Neural cell (in vitro differentiated cells): ENCODE results near the gene TRIM4.
"Not testable (repeated sequence)": the region's sequence is repeated elsewhere in the genome, so short reads cannot be mapped to it uniquely, and the experiment has no call there.

Experiments used
- EP300 ChIP-seq: fragments of 450-650 bp; conservative IDR thresholded peaks from 2 replicates; pipeline ENCODE4 v1.6.1; 2014; ENCODE audit warnings: antibody characterized with exemption, mild to moderate bottlenecking, moderate library complexity; ENCODE audit not compliant: poor library complexity, severe bottlenecking
- EZH2 ChIP-seq: fragments of 200-600, 300-800 bp; shearing (Covaris generic), sonication (generic); IDR thresholded peaks from 2 replicates; pipeline ENCODE4 v1.6.1; 2014; ENCODE audit warnings: antibody characterized with exemption, low read length, borderline replicate concordance, mild to moderate bottlenecking; ENCODE audit not compliant: insufficient read depth, poor library complexity, severe bottlenecking
- MXI1 ChIP-seq: fragments of 450-650 bp; conservative IDR thresholded peaks from 2 replicates; pipeline ENCODE4 v1.6.1; 2014; ENCODE audit warnings: antibody characterized with exemption, mild to moderate bottlenecking; ENCODE audit not compliant: poor library complexity, severe bottlenecking
- POLR2AphosphoS5 ChIP-seq: IDR thresholded peaks from 2 replicates; pipeline ENCODE4 v1.6.1; 2012
- RAD21 ChIP-seq: fragments of 450-650 bp; conservative IDR thresholded peaks from 2 replicates; pipeline ENCODE4 v1.6.1; 2014; ENCODE audit warnings: antibody characterized with exemption, mild to moderate bottlenecking, moderate library complexity
- SMC3 ChIP-seq: fragments of 450-650 bp; conservative IDR thresholded peaks from 2 replicates; pipeline ENCODE4 v1.6.1; 2014; ENCODE audit warnings: antibody characterized with exemption, mild to moderate bottlenecking, moderate library complexity; ENCODE audit not compliant: poor library complexity
- TAF1 ChIP-seq: IDR thresholded peaks from 2 replicates; pipeline ENCODE4 v1.6.1; 2012; ENCODE audit warnings: low read depth
- TF ChIP-seq, protein P1 (sequence below): fragments of 450-650 bp; IDR thresholded peaks from 2 replicates; pipeline ENCODE4 v1.5.1; 2014; ENCODE audit warnings: antibody characterized with exemption, mild to moderate bottlenecking, moderate library complexity; ENCODE audit not compliant: poor library complexity, severe bottlenecking
- TF ChIP-seq, protein P2 (sequence below): IDR thresholded peaks from 2 replicates; pipeline ENCODE4 v1.6.1; 2012; ENCODE audit warnings: borderline replicate concordance

DNA sequence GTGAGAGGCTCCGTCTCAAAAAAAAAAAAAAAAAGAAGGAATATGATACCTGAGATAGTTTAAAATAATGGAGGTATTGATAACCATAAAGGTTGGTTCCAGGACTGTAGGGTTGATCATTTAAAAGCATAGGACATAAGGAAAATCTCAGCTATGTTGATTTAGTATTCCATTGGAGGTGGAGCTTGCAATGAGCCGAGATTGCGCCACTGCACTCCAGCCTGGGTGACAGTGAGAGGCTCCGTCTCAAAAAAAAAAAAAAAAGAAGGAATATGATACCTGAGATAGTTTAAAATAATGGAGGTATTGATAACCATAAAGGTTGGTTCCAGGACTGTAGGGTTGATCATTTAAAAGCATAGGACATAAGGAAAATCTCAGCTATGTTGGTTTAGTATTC lies 33.3 kb upstream of the TRIM4 start:
- not testable (repeated sequence) for TF ChIP-seq POLR2AphosphoS5, RAD21, SMC3, EZH2, EP300, TAF1, MXI1
- TF ChIP-seq, protein P1, sequence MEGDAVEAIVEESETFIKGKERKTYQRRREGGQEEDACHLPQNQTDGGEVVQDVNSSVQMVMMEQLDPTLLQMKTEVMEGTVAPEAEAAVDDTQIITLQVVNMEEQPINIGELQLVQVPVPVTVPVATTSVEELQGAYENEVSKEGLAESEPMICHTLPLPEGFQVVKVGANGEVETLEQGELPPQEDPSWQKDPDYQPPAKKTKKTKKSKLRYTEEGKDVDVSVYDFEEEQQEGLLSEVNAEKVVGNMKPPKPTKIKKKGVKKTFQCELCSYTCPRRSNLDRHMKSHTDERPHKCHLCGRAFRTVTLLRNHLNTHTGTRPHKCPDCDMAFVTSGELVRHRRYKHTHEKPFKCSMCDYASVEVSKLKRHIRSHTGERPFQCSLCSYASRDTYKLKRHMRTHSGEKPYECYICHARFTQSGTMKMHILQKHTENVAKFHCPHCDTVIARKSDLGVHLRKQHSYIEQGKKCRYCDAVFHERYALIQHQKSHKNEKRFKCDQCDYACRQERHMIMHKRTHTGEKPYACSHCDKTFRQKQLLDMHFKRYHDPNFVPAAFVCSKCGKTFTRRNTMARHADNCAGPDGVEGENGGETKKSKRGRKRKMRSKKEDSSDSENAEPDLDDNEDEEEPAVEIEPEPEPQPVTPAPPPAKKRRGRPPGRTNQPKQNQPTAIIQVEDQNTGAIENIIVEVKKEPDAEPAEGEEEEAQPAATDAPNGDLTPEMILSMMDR, result not testable (repeated sequence)
- TF ChIP-seq, protein P2, sequence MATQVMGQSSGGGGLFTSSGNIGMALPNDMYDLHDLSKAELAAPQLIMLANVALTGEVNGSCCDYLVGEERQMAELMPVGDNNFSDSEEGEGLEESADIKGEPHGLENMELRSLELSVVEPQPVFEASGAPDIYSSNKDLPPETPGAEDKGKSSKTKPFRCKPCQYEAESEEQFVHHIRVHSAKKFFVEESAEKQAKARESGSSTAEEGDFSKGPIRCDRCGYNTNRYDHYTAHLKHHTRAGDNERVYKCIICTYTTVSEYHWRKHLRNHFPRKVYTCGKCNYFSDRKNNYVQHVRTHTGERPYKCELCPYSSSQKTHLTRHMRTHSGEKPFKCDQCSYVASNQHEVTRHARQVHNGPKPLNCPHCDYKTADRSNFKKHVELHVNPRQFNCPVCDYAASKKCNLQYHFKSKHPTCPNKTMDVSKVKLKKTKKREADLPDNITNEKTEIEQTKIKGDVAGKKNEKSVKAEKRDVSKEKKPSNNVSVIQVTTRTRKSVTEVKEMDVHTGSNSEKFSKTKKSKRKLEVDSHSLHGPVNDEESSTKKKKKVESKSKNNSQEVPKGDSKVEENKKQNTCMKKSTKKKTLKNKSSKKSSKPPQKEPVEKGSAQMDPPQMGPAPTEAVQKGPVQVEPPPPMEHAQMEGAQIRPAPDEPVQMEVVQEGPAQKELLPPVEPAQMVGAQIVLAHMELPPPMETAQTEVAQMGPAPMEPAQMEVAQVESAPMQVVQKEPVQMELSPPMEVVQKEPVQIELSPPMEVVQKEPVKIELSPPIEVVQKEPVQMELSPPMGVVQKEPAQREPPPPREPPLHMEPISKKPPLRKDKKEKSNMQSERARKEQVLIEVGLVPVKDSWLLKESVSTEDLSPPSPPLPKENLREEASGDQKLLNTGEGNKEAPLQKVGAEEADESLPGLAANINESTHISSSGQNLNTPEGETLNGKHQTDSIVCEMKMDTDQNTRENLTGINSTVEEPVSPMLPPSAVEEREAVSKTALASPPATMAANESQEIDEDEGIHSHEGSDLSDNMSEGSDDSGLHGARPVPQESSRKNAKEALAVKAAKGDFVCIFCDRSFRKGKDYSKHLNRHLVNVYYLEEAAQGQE, result not testable (repeated sequence)
